ENCODE measurements around the gene SIDT2.
"Not testable (repeated sequence)": the region's sequence is repeated elsewhere in the genome, so short reads cannot be mapped to it uniquely, and the experiment has no call there.

SIDT2 gene

GRCh38 chr11:117206859-117207258, 28.3 kb downstream of the SIDT2 start:
- H3K4me1 ChIP-seq (ENCODE audit: insufficient read depth, low read length); H3K27ac ChIP-seq (ENCODE audit: low read depth, low read length); H3K9me3 ChIP-seq (ENCODE audit: insufficient read depth, low read depth, low read length); H3K27me3 ChIP-seq (ENCODE audit: insufficient read depth, low read length); H3K4me3 ChIP-seq (ENCODE audit: low read length); H3K9ac ChIP-seq (ENCODE audit: low read depth, low read length): not testable (repeated sequence)
- H3K36me3 ChIP-seq (ENCODE audit: insufficient read depth, low read length), result peaks cover 40% of the 10 kb centered on the region
- 51% methylated on average over 4 of the region's 11 CpGs for WGBS

GRCh38 chr11:117207481-117207880, 28.9 kb downstream of the SIDT2 start:
- not testable (repeated sequence) for H3K9me3 ChIP-seq (ENCODE audit: insufficient read depth, low read depth, low read length); H3K27me3 ChIP-seq (ENCODE audit: insufficient read depth, low read length); H3K4me3 ChIP-seq (ENCODE audit: low read length); H3K27ac ChIP-seq (ENCODE audit: low read depth, low read length); H3K9ac ChIP-seq (ENCODE audit: low read depth, low read length); H3K4me1 ChIP-seq (ENCODE audit: insufficient read depth, low read length)
- H3K36me3 ChIP-seq (ENCODE audit: insufficient read depth, low read length), result peaks cover 34% of the 10 kb centered on the region
- 94% methylated on average over 5 of the region's 5 CpGs for WGBS

- WGBS, result 95% methylated on average over 9 of the region's 13 CpGs
- peaks cover 31% of the 10 kb centered on the region for H3K36me3 ChIP-seq (ENCODE audit: insufficient read depth, low read length)
- not testable (repeated sequence) for H3K27ac ChIP-seq (ENCODE audit: low read depth, low read length); H3K9me3 ChIP-seq (ENCODE audit: insufficient read depth, low read depth, low read length); H3K9ac ChIP-seq (ENCODE audit: low read depth, low read length); H3K4me1 ChIP-seq (ENCODE audit: insufficient read depth, low read length); H3K27me3 ChIP-seq (ENCODE audit: insufficient read depth, low read length); H3K4me3 ChIP-seq (ENCODE audit: low read length)
Observed at GRCh38 chr11:117208710-117209109, 30.2 kb downstream of the SIDT2 start.

- H3K9me3 ChIP-seq (ENCODE audit: insufficient read depth, low read depth, low read length); H3K4me1 ChIP-seq (ENCODE audit: insufficient read depth, low read length); H3K27ac ChIP-seq (ENCODE audit: low read depth, low read length); H3K27me3 ChIP-seq (ENCODE audit: insufficient read depth, low read length); H3K9ac ChIP-seq (ENCODE audit: low read depth, low read length); H3K4me3 ChIP-seq (ENCODE audit: low read length): not testable (repeated sequence)
- H3K36me3 ChIP-seq (ENCODE audit: insufficient read depth, low read length), result peaks cover 23% of the 10 kb centered on the region
- 95% methylated on average over 7 of the region's 8 CpGs for WGBS
Observed at GRCh38 chr11:117209351-117210125, 31.0 kb downstream of the SIDT2 start.

- Histone ChIP-seq H3K4me1 (ENCODE audit: insufficient read depth, low read length) (no peaks in the 10 kb centered on the region), H3K27ac (ENCODE audit: low read depth, low read length) (no peak overlapping the region), H3K9me3 (ENCODE audit: insufficient read depth, low read depth, low read length) (no peaks in the 10 kb centered on the region), H3K27me3 (ENCODE audit: insufficient read depth, low read length) (no peaks in the 10 kb centered on the region), H3K4me3 (ENCODE audit: low read length) (no peak overlapping the region), H3K36me3 (ENCODE audit: insufficient read depth, low read length) (peaks cover 12% of the 10 kb centered on the region; the same call in 1 of the 2 replicates), H3K9ac (ENCODE audit: low read depth, low read length) (no peak overlapping the region)
- 98% methylated on average over 3 of the region's 3 CpGs for WGBS
Observed at GRCh38 chr11:117210620-117211019, 32.1 kb downstream of the SIDT2 start.

DNA sequence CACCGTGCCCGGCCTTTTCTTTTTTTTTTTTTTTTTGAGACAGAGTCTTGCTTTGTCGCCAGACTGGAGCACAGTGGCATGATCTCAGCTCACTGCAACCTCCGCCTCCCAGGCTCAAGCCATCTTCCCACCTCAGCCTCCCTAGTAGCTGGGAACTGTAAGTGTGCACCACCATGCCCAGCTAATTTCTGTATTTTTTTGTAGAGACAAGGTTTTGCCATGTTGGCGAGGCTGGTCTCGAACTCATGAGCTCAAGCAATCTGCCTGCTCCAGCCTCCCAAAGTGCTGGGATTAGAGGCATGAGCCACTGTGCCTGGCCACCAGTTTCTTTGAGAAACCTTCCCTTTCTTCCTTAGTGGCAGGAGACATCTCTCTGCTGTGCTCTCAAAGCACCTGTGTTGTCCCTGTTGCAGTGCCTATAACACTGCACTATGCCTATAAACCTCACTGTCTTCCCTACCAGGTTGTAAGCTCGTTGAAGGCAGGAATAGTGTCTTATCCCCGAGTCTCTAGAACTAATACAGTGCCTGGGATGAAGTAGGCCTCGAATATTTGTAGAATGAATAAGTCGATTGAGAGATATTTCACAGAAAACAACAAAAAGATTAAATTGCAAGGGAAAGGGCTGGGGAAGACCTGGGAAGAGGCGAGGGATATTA, 34.3 kb downstream of the SIDT2 start:
- whole genome bisulfite sequencing, result 93% methylated on average over 11 of the region's 11 CpGs
- H3K9ac ChIP-seq (ENCODE audit: low read depth, low read length), result no peak overlapping the region

GRCh38 chr11:117214404-117215110, 36.0 kb downstream of the SIDT2 start:
- 79% methylated on average over 7 of the region's 7 CpGs for WGBS
- no peaks in the 10 kb centered on the region for H3K9me3 ChIP-seq (ENCODE audit: insufficient read depth, low read depth, low read length)
- H3K27ac ChIP-seq (ENCODE audit: low read depth, low read length), result no peak overlapping the region
- H3K4me3 ChIP-seq (ENCODE audit: low read length), result no peak overlapping the region
- no peak overlapping the region for H3K9ac ChIP-seq (ENCODE audit: low read depth, low read length)
- no peaks in the 10 kb centered on the region for H3K4me1 ChIP-seq (ENCODE audit: insufficient read depth, low read length)
- peaks cover 41% of the 10 kb centered on the region for H3K36me3 ChIP-seq (ENCODE audit: insufficient read depth, low read length)
- H3K27me3 ChIP-seq (ENCODE audit: insufficient read depth, low read length), result no peaks in the 10 kb centered on the region

More for the DNA sequence above, 34.3 kb downstream of the SIDT2 start:
- no peaks in the 10 kb centered on the region for H3K27me3 ChIP-seq (ENCODE audit: insufficient read depth, low read length)
- H3K27ac ChIP-seq (ENCODE audit: low read depth, low read length), result no peak overlapping the region
- H3K4me1 ChIP-seq (ENCODE audit: insufficient read depth, low read length), result no peaks in the 10 kb centered on the region
- no peaks in the 10 kb centered on the region for H3K9me3 ChIP-seq (ENCODE audit: insufficient read depth, low read depth, low read length)
- peaks cover 23% of the 10 kb centered on the region for H3K36me3 ChIP-seq (ENCODE audit: insufficient read depth, low read length)
- no peak overlapping the region for H3K4me3 ChIP-seq (ENCODE audit: low read length)

GRCh38 chr11:117217141-117218084, 38.9 kb downstream of the SIDT2 start:
- Histone ChIP-seq H3K27me3 (ENCODE audit: insufficient read depth, low read length) (no peaks in the 10 kb centered on the region), H3K36me3 (ENCODE audit: insufficient read depth, low read length) (peaks cover 59% of the 10 kb centered on the region), H3K27ac (ENCODE audit: low read depth, low read length) (no peak overlapping the region), H3K4me3 (ENCODE audit: low read length) (no peak overlapping the region), H3K9me3 (ENCODE audit: insufficient read depth, low read depth, low read length) (no peaks in the 10 kb centered on the region), H3K4me1 (ENCODE audit: insufficient read depth, low read length) (peaks cover 10% of the 10 kb centered on the region; the same call in 1 of the 2 replicates), H3K9ac (ENCODE audit: low read depth, low read length) (no peak overlapping the region)
- 92% methylated on average over 11 of the region's 11 CpGs for WGBS

- peaks cover 60% of the 10 kb centered on the region for H3K36me3 ChIP-seq (ENCODE audit: insufficient read depth, low read length)
- no peaks in the 10 kb centered on the region for H3K27me3 ChIP-seq (ENCODE audit: insufficient read depth, low read length)
- 91% methylated on average over 15 of the region's 15 CpGs for WGBS
- no peak overlapping the region for H3K27ac ChIP-seq (ENCODE audit: low read depth, low read length)
- H3K9me3 ChIP-seq (ENCODE audit: insufficient read depth, low read depth, low read length), result no peaks in the 10 kb centered on the region
- H3K4me3 ChIP-seq (ENCODE audit: low read length), result no peak overlapping the region
- peaks cover 11% of the 10 kb centered on the region; the same call in 1 of the 2 replicates for H3K4me1 ChIP-seq (ENCODE audit: insufficient read depth, low read length)
- no peak overlapping the region for H3K9ac ChIP-seq (ENCODE audit: low read depth, low read length)
Observed at GRCh38 chr11:117218133-117218915, 39.8 kb downstream of the SIDT2 start.

- Histone ChIP-seq H3K4me1 (ENCODE audit: insufficient read depth, low read length) (peaks cover 11% of the 10 kb centered on the region; the same call in 1 of the 2 replicates), H3K9me3 (ENCODE audit: insufficient read depth, low read depth, low read length) (no peaks in the 10 kb centered on the region), H3K4me3 (ENCODE audit: low read length) (no peak overlapping the region), H3K9ac (ENCODE audit: low read depth, low read length) (no peak overlapping the region), H3K36me3 (ENCODE audit: insufficient read depth, low read length) (peaks cover 63% of the 10 kb centered on the region), H3K27me3 (ENCODE audit: insufficient read depth, low read length) (no peaks in the 10 kb centered on the region), H3K27ac (ENCODE audit: low read depth, low read length) (no peak overlapping the region)
- 95% methylated on average over 9 of the region's 9 CpGs for WGBS
Observed at GRCh38 chr11:117219001-117219400, 40.5 kb downstream of the SIDT2 start.

All from HUES64 (cell line).